ENCODE measurements around the gene OR11G2. TPM values are rescaled to one million over a fixed set of nuclear protein-coding genes. Genes with fewer than 3 reads are reported as not detected.
"Not testable (repeated sequence)": the region's sequence is repeated elsewhere in the genome, so short reads cannot be mapped to it uniquely, and the experiment has no call there.

The OR11G2 gene
- total RNA-seq = not detected

- Mint-ChIP-seq H3K4me1 (no peaks in the 10 kb centered on the region), H3K4me3 (no peak within 1 kb of the TSS), H3K27ac (no peak within 1 kb of the TSS), H3K9me3 (no peaks in the 10 kb centered on the region), H3K36me3 (ENCODE audit: low read depth) (no peaks in the 10 kb centered on the region), H3K27me3 (peaks cover 6% of the 10 kb centered on the region)
- CTCF ChIA-PET = no interaction called here
- POLR2A ChIA-PET = no interaction called here
- no peak for DNase-seq
Measured at GRCh38 chr14:20190596-20190995, at the start of gene OR11G2. Gene OR11G2 (plus strand): TSS chr14:20190896. CDS start chr14:20197438, 6,542 bp downstream.

GRCh38 chr14:20143911-20144310 is 46.8 kb upstream of the OR11G2 start:
- no peaks in the 10 kb centered on the region for H3K27me3 Mint-ChIP-seq
- CTCF ChIA-PET = no interaction called here
- no peak overlapping the region for H3K4me3 Mint-ChIP-seq
- H3K4me1 Mint-ChIP-seq = no peaks in the 10 kb centered on the region
- POLR2A ChIA-PET = no interaction called here
- H3K27ac Mint-ChIP-seq = no peak overlapping the region
- DNase-seq = no peak
- no peaks in the 10 kb centered on the region for H3K9me3 Mint-ChIP-seq
- H3K36me3 Mint-ChIP-seq (ENCODE audit: low read depth) = no peaks in the 10 kb centered on the region

GRCh38 chr14:20144820-20145219 is 45.9 kb upstream of the OR11G2 start:
- POLR2A ChIA-PET = no interaction called here
- H3K27ac Mint-ChIP-seq = no peak overlapping the region
- no peaks in the 10 kb centered on the region for H3K36me3 Mint-ChIP-seq (ENCODE audit: low read depth)
- H3K4me1 Mint-ChIP-seq = no peaks in the 10 kb centered on the region
- H3K9me3 Mint-ChIP-seq = no peaks in the 10 kb centered on the region
- no peaks in the 10 kb centered on the region for H3K27me3 Mint-ChIP-seq
- H3K4me3 Mint-ChIP-seq = no peak overlapping the region
- no peak for DNase-seq
- CTCF ChIA-PET = no interaction called here

- no peaks in the 10 kb centered on the region for H3K36me3 Mint-ChIP-seq (ENCODE audit: low read depth)
- peaks cover 5% of the 10 kb centered on the region for H3K9me3 Mint-ChIP-seq
- no peak overlapping the region for H3K27ac Mint-ChIP-seq
- no peaks in the 10 kb centered on the region for H3K27me3 Mint-ChIP-seq
- POLR2A ChIA-PET = no interaction called here
- no peak overlapping the region for H3K4me3 Mint-ChIP-seq
- no peak for DNase-seq
- CTCF ChIA-PET = no interaction called here
- no peaks in the 10 kb centered on the region for H3K4me1 Mint-ChIP-seq
Measured at GRCh38 chr14:20164462-20164861, 26.2 kb upstream of the OR11G2 start.

- Mint-ChIP-seq H3K36me3 (ENCODE audit: low read depth) (no peaks in the 10 kb centered on the region), H3K4me3 (no peak overlapping the region), H3K27ac (no peak overlapping the region), H3K4me1 (no peaks in the 10 kb centered on the region), H3K27me3 (no peaks in the 10 kb centered on the region), H3K9me3 (peaks cover 5% of the 10 kb centered on the region)
- ChIA-PET CTCF (no interaction called here), POLR2A (no interaction called here)
- DNase-seq = no peak
Measured at GRCh38 chr14:20167091-20167490, 23.6 kb upstream of the OR11G2 start.

- DNase-seq; H3K27me3 Mint-ChIP-seq; H3K4me1 Mint-ChIP-seq; H3K4me3 Mint-ChIP-seq; H3K27ac Mint-ChIP-seq; CTCF ChIA-PET; H3K36me3 Mint-ChIP-seq (ENCODE audit: low read depth); H3K9me3 Mint-ChIP-seq; POLR2A ChIA-PET: not testable (repeated sequence)
Measured at GRCh38 chr14:20169852-20170251, 20.8 kb upstream of the OR11G2 start.

- CTCF ChIA-PET = not testable (repeated sequence)
Measured at GRCh38 chr14:20174205-20174604, 16.5 kb upstream of the OR11G2 start.

GRCh38 chr14:20176330-20176729 is 14.4 kb upstream of the OR11G2 start:
- Mint-ChIP-seq H3K27me3 (no peaks in the 10 kb centered on the region), H3K4me3 (no peak overlapping the region), H3K4me1 (no peaks in the 10 kb centered on the region), H3K27ac (no peak overlapping the region), H3K36me3 (ENCODE audit: low read depth) (no peaks in the 10 kb centered on the region), H3K9me3 (no peaks in the 10 kb centered on the region)
- no peak for DNase-seq
- ChIA-PET POLR2A (no interaction called here), CTCF (no interaction called here)

More at GRCh38 chr14:20174205-20174604, 16.5 kb upstream of the OR11G2 start:
- H3K27me3 Mint-ChIP-seq; H3K27ac Mint-ChIP-seq; POLR2A ChIA-PET; H3K36me3 Mint-ChIP-seq (ENCODE audit: low read depth); H3K9me3 Mint-ChIP-seq; H3K4me3 Mint-ChIP-seq; DNase-seq; H3K4me1 Mint-ChIP-seq: not testable (repeated sequence)

GRCh38 chr14:20177433-20177974 is 13.2 kb upstream of the OR11G2 start:
- DNase-seq = no peak
- POLR2A ChIA-PET = no interaction called here
- Mint-ChIP-seq H3K27ac (no peak overlapping the region), H3K4me1 (no peaks in the 10 kb centered on the region), H3K4me3 (no peak overlapping the region), H3K27me3 (no peaks in the 10 kb centered on the region), H3K36me3 (ENCODE audit: low read depth) (no peaks in the 10 kb centered on the region), H3K9me3 (no peaks in the 10 kb centered on the region)
- CTCF ChIA-PET = no interaction called here

- H3K36me3 Mint-ChIP-seq (ENCODE audit: low read depth) = no peaks in the 10 kb centered on the region
- POLR2A ChIA-PET = no interaction called here
- H3K4me1 Mint-ChIP-seq = no peaks in the 10 kb centered on the region
- no peaks in the 10 kb centered on the region for H3K27me3 Mint-ChIP-seq
- no peaks in the 10 kb centered on the region for H3K9me3 Mint-ChIP-seq
- CTCF ChIA-PET = no interaction called here
- no peak overlapping the region for H3K27ac Mint-ChIP-seq
- H3K4me3 Mint-ChIP-seq = no peak overlapping the region
- no peak for DNase-seq
Measured at GRCh38 chr14:20179218-20179617, 11.5 kb upstream of the OR11G2 start.

GRCh38 chr14:20179880-20180279 is 10.8 kb upstream of the OR11G2 start:
- Mint-ChIP-seq H3K27ac (no peak overlapping the region), H3K4me3 (no peak overlapping the region), H3K4me1 (no peaks in the 10 kb centered on the region), H3K27me3 (no peaks in the 10 kb centered on the region), H3K36me3 (ENCODE audit: low read depth) (no peaks in the 10 kb centered on the region), H3K9me3 (no peaks in the 10 kb centered on the region)
- CTCF ChIA-PET = no interaction called here
- no peak for DNase-seq
- POLR2A ChIA-PET = no interaction called here

GRCh38 chr14:20180486-20180885 is 10.2 kb upstream of the OR11G2 start:
- H3K27ac Mint-ChIP-seq = no peak overlapping the region
- ChIA-PET CTCF (no interaction called here), POLR2A (no interaction called here)
- no peak overlapping the region for H3K4me3 Mint-ChIP-seq
- no peaks in the 10 kb centered on the region for H3K9me3 Mint-ChIP-seq
- no peaks in the 10 kb centered on the region for H3K36me3 Mint-ChIP-seq (ENCODE audit: low read depth)
- no peaks in the 10 kb centered on the region for H3K27me3 Mint-ChIP-seq
- DNase-seq = no peak
- no peaks in the 10 kb centered on the region for H3K4me1 Mint-ChIP-seq

GRCh38 chr14:20184181-20184580 is 6.5 kb upstream of the OR11G2 start:
- no peak overlapping the region for H3K4me3 Mint-ChIP-seq
- ChIA-PET CTCF (no interaction called here), POLR2A (no interaction called here)
- no peaks in the 10 kb centered on the region for H3K27me3 Mint-ChIP-seq
- DNase-seq = no peak
- no peaks in the 10 kb centered on the region for H3K9me3 Mint-ChIP-seq
- H3K4me1 Mint-ChIP-seq = no peaks in the 10 kb centered on the region
- H3K27ac Mint-ChIP-seq = no peak overlapping the region
- no peaks in the 10 kb centered on the region for H3K36me3 Mint-ChIP-seq (ENCODE audit: low read depth)

- Mint-ChIP-seq H3K27ac (no peak overlapping the region), H3K9me3 (no peaks in the 10 kb centered on the region), H3K36me3 (ENCODE audit: low read depth) (no peaks in the 10 kb centered on the region), H3K27me3 (peaks cover 6% of the 10 kb centered on the region), H3K4me1 (no peaks in the 10 kb centered on the region), H3K4me3 (no peak overlapping the region)
- POLR2A ChIA-PET = no interaction called here
- DNase-seq = no peak
- CTCF ChIA-PET = no interaction called here
Measured at GRCh38 chr14:20191396-20191795, 700 bp downstream of the OR11G2 start.

- Mint-ChIP-seq H3K9me3 (no peaks in the 10 kb centered on the region), H3K4me3 (no peak overlapping the region), H3K27me3 (peaks cover 6% of the 10 kb centered on the region), H3K36me3 (ENCODE audit: low read depth) (no peaks in the 10 kb centered on the region), H3K27ac (no peak overlapping the region), H3K4me1 (no peaks in the 10 kb centered on the region)
- CTCF ChIA-PET = no interaction called here
- no peak for DNase-seq
- POLR2A ChIA-PET = no interaction called here
Measured at GRCh38 chr14:20194101-20194500, 3.4 kb downstream of the OR11G2 start.
